ENCODE data around the gene SUFU. TPM values are rescaled to one million over a fixed set of nuclear protein-coding genes. Genes with fewer than 3 reads are reported as not detected.

SUFU gene
- total and polyA plus RNA-seq, 2 of the 8 experiments (the other 6 are each of a cell fraction or from before 2014, with no cell fraction given): 7.0 to 10.8 TPM

DNA sequence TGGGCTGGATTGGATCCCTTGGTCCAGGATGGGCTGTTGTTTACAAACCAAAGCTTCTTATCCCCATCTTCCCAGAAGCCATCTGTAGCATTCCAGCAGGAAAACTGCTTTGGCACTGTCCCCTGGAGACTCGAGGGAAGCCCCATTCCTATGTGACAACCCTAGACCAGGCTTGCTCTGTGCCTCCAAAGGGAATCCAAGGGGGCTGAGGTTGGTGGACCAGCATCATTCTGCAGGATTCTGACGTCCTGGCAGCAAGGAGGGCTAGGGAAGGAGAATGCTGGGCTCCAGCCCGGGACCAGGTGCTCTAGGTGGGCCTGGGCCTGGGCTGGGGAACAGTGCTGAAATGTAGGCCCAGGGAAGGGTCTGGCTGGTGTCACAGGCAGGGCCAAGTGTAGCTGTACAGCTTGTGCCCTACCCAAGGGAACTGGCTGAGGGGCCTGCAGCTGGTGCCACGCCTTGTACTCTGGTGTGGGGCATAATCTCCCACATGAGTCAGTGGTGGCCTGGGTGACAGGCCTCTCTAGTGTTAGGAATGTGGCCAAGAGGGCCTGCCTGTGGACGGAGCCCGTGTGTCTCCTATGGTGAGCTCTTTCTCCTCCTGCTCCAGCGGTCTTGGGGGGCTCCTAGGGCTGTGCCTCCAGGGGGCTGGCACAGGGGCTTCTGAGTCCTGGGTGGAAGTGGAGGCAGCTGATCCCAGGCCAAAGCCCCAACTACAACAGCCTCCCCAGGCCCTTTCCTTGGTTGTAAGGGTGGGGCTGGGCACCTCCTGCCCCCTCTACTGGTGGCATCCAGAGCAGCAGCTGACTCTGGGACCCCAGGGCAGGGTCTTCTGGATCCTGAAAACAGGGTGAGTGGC, 165.7 kb downstream of the SUFU start:
- ChIA-PET CTCF (ENCODE audit: partially characterized antibody) (interaction anchor here (0.6 to 13.0 kb wide), 34 partner anchors 7 to 576 kb away, joined by 3 to 145 read pairs (median 4); partner anchors contain the start of gene TRIM8), POLR2A (ENCODE audit: partially characterized antibody) (interaction anchor here (1.0 to 3.0 kb wide), 4 partner anchors 9 to 24 kb away, joined by 3 to 22 read pairs (median 6); partner anchors contain the start of gene TRIM8)
- Histone ChIP-seq H4K91ac (replicated peaks; ENCODE audit: insufficient read length, low read length) (peak overlapping the region; percentile 34), H3K4me2 (ENCODE audit: insufficient read depth in 1 of 2, low read depth in 2 of 2, low read length in 2 of 2) (peak overlapping the region in 1 of 2 experiments; percentile 25; a peak in 1 of 4 replicates), H2AFZ (ENCODE audit: low read length) (no peak overlapping the region), H4K20me1 (replicated peaks in 1 of 2; ENCODE audit: control insufficient read depth in 1 of 2, insufficient read depth in 2 of 2, low read length in 2 of 2) (no peaks in the 10 kb centered on the region), H3K9me3 (ENCODE audit: insufficient read depth in 2 of 2, low read depth in 1 of 2, low read length in 1 of 2) (no peaks in the 10 kb centered on the region), H4K5ac (ENCODE audit: insufficient read length, low read depth, low read length) (no peak overlapping the region), H2BK12ac (ENCODE audit: low read depth, low read length) (peak overlapping the region; percentile 75; the same call in 1 of the 2 replicates), H2BK20ac (ENCODE audit: low read length) (peak overlapping the region; percentile 80; the same call in 1 of the 2 replicates), H3K79me1 (ENCODE audit: low read depth, low read length) (no peaks in the 10 kb centered on the region), H3K23me2 (ENCODE audit: low read depth, low read length) (no peaks in the 10 kb centered on the region), H3K18ac (ENCODE audit: extremely low read depth, low read length) (no peak overlapping the region; the same call in 1 of the 2 replicates), H3K79me2 (ENCODE audit: control insufficient read depth in 1 of 2, insufficient read depth in 2 of 2, low read length in 2 of 2) (no peaks in the 10 kb centered on the region), H3K27ac (ENCODE audit: low read depth, low read length) (no peak overlapping the region; the same call in 1 of the 2 replicates), H3K27me3 (replicated peaks in 1 of 4; ENCODE audit: control insufficient read depth in 3 of 4, extremely low read depth in 1 of 4, insufficient read depth in 3 of 4, low read length in 3 of 4) (no peaks in the 10 kb centered on the region), H4K8ac (ENCODE audit: extremely low read depth, insufficient read depth, low read length) (peak overlapping the region; percentile 65; the same call in 1 of the 2 replicates), H3K36me3 (ENCODE audit: control insufficient read depth in 2 of 4, insufficient read depth in 4 of 4, low read length in 3 of 4) (no peaks in the 10 kb centered on the region), H3K4ac (replicated peaks; ENCODE audit: insufficient read length, low read depth, low read length) (peak overlapping the region; percentile 42), H2AK5ac (ENCODE audit: low read depth, low read length) (peak overlapping the region; percentile 53; the same call in 1 of the 2 replicates), H3K23ac (ENCODE audit: insufficient read length) (no peak overlapping the region), H2BK5ac (ENCODE audit: low read depth, low read length) (peak overlapping the region; percentile 83), H2BK120ac (replicated peaks; ENCODE audit: low read depth, low read length) (no peak overlapping the region), H3K14ac (ENCODE audit: insufficient read length) (no peak overlapping the region), H3K4me3 (ENCODE audit: extremely low read depth in 1 of 4, insufficient read depth in 2 of 4, low read depth in 3 of 4, low read length in 4 of 4) (no peak overlapping the region), H3K9ac (replicated peaks in 1 of 4; ENCODE audit: extremely low read depth in 1 of 4, low read depth in 3 of 4, low read length in 3 of 4) (no peak overlapping the region), H3K4me1 (replicated peaks in 1 of 4; ENCODE audit: control insufficient read depth in 3 of 4, insufficient read depth in 4 of 4, low read length in 3 of 4) (peaks cover 14 to 32% (median 21%) of the 10 kb centered on the region in 4 experiments), H2BK15ac (ENCODE audit: low read length) (peak overlapping the region; percentile 46; the same call in 1 of the 2 replicates), H3K56ac (replicated peaks; ENCODE audit: insufficient read length, low read depth, low read length) (no peak overlapping the region)
- 78% methylated on average over 5 of the region's 7 CpGs; no CpG with 5 or more reads in 1 of the 2 experiments for WGBS, 2 experiments (ENCODE audit: extremely low coverage in 1 of 2, insufficient coverage in 1 of 2, insufficient read length in 1 of 2, insufficient replicate concordance in 2 of 2, low coverage in 1 of 2, low lambda C conversion rate in 2 of 2, missing lambda C conversion rate in 1 of 2)
- peak in 1 of 2 experiments; percentile 89 for DNase-seq (ENCODE audit: low read depth in 1 of 2, low spot score in 2 of 2)
- FAIRE-seq: no peak
- TF ChIP-seq RAD21 (IDR thresholded peaks at IDR 0.05 in 1 of 2, conservative IDR thresholded peaks at IDR 0.05 in 1 of 2; ENCODE audit: low read depth in 2 of 2, low read length in 2 of 2): peak; percentile 53 to 65
- TF ChIP-seq HDAC2 (IDR thresholded peaks at IDR 0.05; ENCODE audit: borderline replicate concordance in 1 of 2, low read depth in 2 of 2, low read length in 2 of 2): no peak
- no peak for TF ChIP-seq ASH2L (IDR thresholded peaks at IDR 0.05; ENCODE audit: low read length)
- no peak for TF ChIP-seq EZH2 (IDR thresholded peaks at IDR 0.05; ENCODE audit: low read depth, low read length, severe bottlenecking)
- TF ChIP-seq POLR2A (IDR thresholded peaks at IDR 0.05; ENCODE audit: control extremely low read depth in 1 of 2, low read depth in 2 of 2, low read length in 2 of 2): no peak
- 0 out of 2 replicates have a peak, but pooled peaks have one; percentile 14 for TF ChIP-seq YY1 (IDR thresholded peaks at IDR 0.05; ENCODE audit: low read depth, low read length)
- TF ChIP-seq SUZ12 (IDR thresholded peaks at IDR 0.05; ENCODE audit: low read length): no peak
- no peak for TF ChIP-seq ATF3 (IDR thresholded peaks at IDR 0.05; ENCODE audit: insufficient read depth, low read depth, low read length)
- TF ChIP-seq CBX8 (IDR thresholded peaks at IDR 0.05; ENCODE audit: borderline replicate concordance, low read depth, low read length): no peak

All from H1 (cell line).